ENCODE results near the gene TTBK1.

TTBK1 gene

GRCh38 chr6:43267619-43268354, 24.5 kb downstream of the TTBK1 start:
- TF ChIP-seq CTCF (IDR thresholded peaks at IDR 0.05; ENCODE audit: low read depth, low read length) = no peak

GRCh38 chr6:43268355-43268700, 25.0 kb downstream of the TTBK1 start:
- no peak for DNase-seq (ENCODE audit: extremely low read depth, low read depth)
- TF ChIP-seq CTCF (IDR thresholded peaks at IDR 0.05; ENCODE audit: low read depth, low read length) = no peak

More at GRCh38 chr6:43267619-43268354, 24.5 kb downstream of the TTBK1 start:
- no peak for DNase-seq (ENCODE audit: extremely low read depth, low read depth)

GRCh38 chr6:43268782-43269272, 25.5 kb downstream of the TTBK1 start:
- no peak for TF ChIP-seq CTCF (IDR thresholded peaks at IDR 0.05; ENCODE audit: low read depth, low read length)
- DNase-seq (ENCODE audit: extremely low read depth, low read depth) = no peak

- no peak for DNase-seq (ENCODE audit: extremely low read depth, low read depth)
Measured at GRCh38 chr6:43269273-43270007, 26.2 kb downstream of the TTBK1 start.

GRCh38 chr6:43271103-43271815, 28.0 kb downstream of the TTBK1 start:
- DNase-seq (ENCODE audit: extremely low read depth, low read depth) = no peak
- TF ChIP-seq CTCF (IDR thresholded peaks at IDR 0.05; ENCODE audit: low read depth, low read length) = no peak

More at GRCh38 chr6:43269273-43270007, 26.2 kb downstream of the TTBK1 start:
- no peak for TF ChIP-seq CTCF (IDR thresholded peaks at IDR 0.05; ENCODE audit: low read depth, low read length)

GRCh38 chr6:43271944-43272343, 28.7 kb downstream of the TTBK1 start:
- no peak for TF ChIP-seq CTCF (IDR thresholded peaks at IDR 0.05; ENCODE audit: low read depth, low read length)
- no peak for DNase-seq (ENCODE audit: extremely low read depth, low read depth)

All from AG09319 (cell line).